ENCODE results near the gene CANT1. TPM values are rescaled to one million over a fixed set of nuclear protein-coding genes. Genes with fewer than 3 reads are reported as not detected.

CANT1 gene
- total RNA-seq, 1 donor: 49.2 TPM

GRCh38 chr17:79007504-79008381 lies 1.8 kb downstream of the CANT1 start:
- H4K20me1 ChIP-seq (ENCODE audit: insufficient read depth, low read length): peaks cover 42% of the 10 kb centered on the region
- H3K79me2 ChIP-seq (ENCODE audit: insufficient read depth, low read length): peaks cover 62% of the 10 kb centered on the region
- no peak for TF ChIP-seq CTCF (IDR thresholded peaks at IDR 0.05; ENCODE audit: extremely low read depth, low read depth, low read length)
- H3K4me1 ChIP-seq (ENCODE audit: insufficient read depth, low read length): peaks cover 30% of the 10 kb centered on the region
- H3K27me3 ChIP-seq (ENCODE audit: insufficient read depth, low read length): no peaks in the 10 kb centered on the region
- no peaks in the 10 kb centered on the region for H3K36me3 ChIP-seq (ENCODE audit: insufficient read depth, low read length)
- H3K4me3 ChIP-seq (ENCODE audit: insufficient read depth, low read length): peak overlapping the region; percentile 96
- peak; percentile 68 for DNase-seq (ENCODE audit: insufficient read length, low spot score, missing footprints)
- H3K27ac ChIP-seq (ENCODE audit: low read depth, low read length): peak overlapping the region; percentile 83
- H2AFZ ChIP-seq (ENCODE audit: low read length): no peak overlapping the region
- H3K4me2 ChIP-seq (ENCODE audit: insufficient read depth, low read length): peak overlapping the region; percentile 99
- H3K9me3 ChIP-seq (ENCODE audit: low read depth, low read length): no peaks in the 10 kb centered on the region

GRCh38 chr17:79006794-79007503 lies 2.6 kb downstream of the CANT1 start:
- no peak for TF ChIP-seq CTCF (IDR thresholded peaks at IDR 0.05; ENCODE audit: extremely low read depth, low read depth, low read length)
- Histone ChIP-seq H3K4me2 (ENCODE audit: insufficient read depth, low read length) (no peak overlapping the region), H2AFZ (ENCODE audit: low read length) (no peak overlapping the region), H4K20me1 (ENCODE audit: insufficient read depth, low read length) (peaks cover 50% of the 10 kb centered on the region), H3K4me1 (ENCODE audit: insufficient read depth, low read length) (peaks cover 26% of the 10 kb centered on the region), H3K9me3 (ENCODE audit: low read depth, low read length) (no peaks in the 10 kb centered on the region), H3K4me3 (ENCODE audit: insufficient read depth, low read length) (no peak overlapping the region), H3K27me3 (ENCODE audit: insufficient read depth, low read length) (no peaks in the 10 kb centered on the region), H3K27ac (ENCODE audit: low read depth, low read length) (no peak overlapping the region), H3K36me3 (ENCODE audit: insufficient read depth, low read length) (peaks cover 2% of the 10 kb centered on the region), H3K79me2 (ENCODE audit: insufficient read depth, low read length) (peaks cover 70% of the 10 kb centered on the region)
- DNase-seq (ENCODE audit: insufficient read length, low spot score, missing footprints): peak; percentile 29

- Histone ChIP-seq H3K27me3 (ENCODE audit: insufficient read depth, low read length) (no peaks in the 10 kb centered on the region), H3K4me1 (ENCODE audit: insufficient read depth, low read length) (peaks cover 19% of the 10 kb centered on the region), H3K79me2 (ENCODE audit: insufficient read depth, low read length) (peaks cover 79% of the 10 kb centered on the region), H3K27ac (ENCODE audit: low read depth, low read length) (no peak overlapping the region), H3K9me3 (ENCODE audit: low read depth, low read length) (no peaks in the 10 kb centered on the region), H4K20me1 (ENCODE audit: insufficient read depth, low read length) (peaks cover 58% of the 10 kb centered on the region), H3K4me2 (ENCODE audit: insufficient read depth, low read length) (no peak overlapping the region), H2AFZ (ENCODE audit: low read length) (no peak overlapping the region), H3K36me3 (ENCODE audit: insufficient read depth, low read length) (peaks cover 2% of the 10 kb centered on the region), H3K4me3 (ENCODE audit: insufficient read depth, low read length) (no peak overlapping the region)
- DNase-seq (ENCODE audit: insufficient read length, low spot score, missing footprints): peak; percentile 57
- TF ChIP-seq CTCF (IDR thresholded peaks at IDR 0.05; ENCODE audit: extremely low read depth, low read depth, low read length): no peak
Measured at GRCh38 chr17:79006046-79006445, 3.5 kb downstream of the CANT1 start.
